ENCODE measurements around the gene SRRM3. TPM values are rescaled to one million over a fixed set of nuclear protein-coding genes. Genes with fewer than 3 reads are reported as not detected.
A peak's percentile ranks its signal among the peaks of the same experiment; 100 is the strongest.

The SRRM3 gene
- total RNA-seq, 1 donor from 2014 or later, result 3.4 TPM

DNA sequence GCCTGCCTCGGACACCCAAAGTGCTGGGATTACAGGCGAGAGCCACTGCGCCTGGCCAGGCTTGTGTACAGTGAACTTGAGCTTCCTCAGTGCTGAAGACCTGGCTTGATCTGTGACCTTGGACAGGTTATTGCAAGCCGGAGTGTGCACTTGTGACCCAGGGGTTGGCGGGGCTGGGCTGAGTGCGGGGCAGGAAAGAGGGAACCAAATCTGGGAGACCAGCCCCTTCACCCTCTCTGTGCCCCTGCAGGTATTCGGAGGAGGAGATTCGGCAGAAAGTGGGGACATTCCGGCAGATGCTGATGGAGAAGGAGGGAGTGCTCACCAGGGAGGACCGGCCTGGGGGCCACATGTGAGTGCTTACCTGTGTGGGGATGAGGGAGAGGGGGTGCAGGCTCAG, 46.2 kb downstream of the SRRM3 start:
- TF ChIP-seq, protein P1, sequence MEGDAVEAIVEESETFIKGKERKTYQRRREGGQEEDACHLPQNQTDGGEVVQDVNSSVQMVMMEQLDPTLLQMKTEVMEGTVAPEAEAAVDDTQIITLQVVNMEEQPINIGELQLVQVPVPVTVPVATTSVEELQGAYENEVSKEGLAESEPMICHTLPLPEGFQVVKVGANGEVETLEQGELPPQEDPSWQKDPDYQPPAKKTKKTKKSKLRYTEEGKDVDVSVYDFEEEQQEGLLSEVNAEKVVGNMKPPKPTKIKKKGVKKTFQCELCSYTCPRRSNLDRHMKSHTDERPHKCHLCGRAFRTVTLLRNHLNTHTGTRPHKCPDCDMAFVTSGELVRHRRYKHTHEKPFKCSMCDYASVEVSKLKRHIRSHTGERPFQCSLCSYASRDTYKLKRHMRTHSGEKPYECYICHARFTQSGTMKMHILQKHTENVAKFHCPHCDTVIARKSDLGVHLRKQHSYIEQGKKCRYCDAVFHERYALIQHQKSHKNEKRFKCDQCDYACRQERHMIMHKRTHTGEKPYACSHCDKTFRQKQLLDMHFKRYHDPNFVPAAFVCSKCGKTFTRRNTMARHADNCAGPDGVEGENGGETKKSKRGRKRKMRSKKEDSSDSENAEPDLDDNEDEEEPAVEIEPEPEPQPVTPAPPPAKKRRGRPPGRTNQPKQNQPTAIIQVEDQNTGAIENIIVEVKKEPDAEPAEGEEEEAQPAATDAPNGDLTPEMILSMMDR (IDR thresholded peaks at IDR 0.05), result no peak
- no peaks in the 10 kb centered on the region for H3K4me1 ChIP-seq
- no peak overlapping the region for H3K27ac ChIP-seq
- DNase-seq (ENCODE audit: low spot score in 2 of 2), result no peak
- H3K9me3 ChIP-seq, result no peaks in the 10 kb centered on the region
- no peak overlapping the region for H3K4me3 ChIP-seq
- no peaks in the 10 kb centered on the region for H3K27me3 ChIP-seq
- intact Hi-C loops (cut with DNase I), result no loop called here
- H3K36me3 ChIP-seq, result no peaks in the 10 kb centered on the region

DNA sequence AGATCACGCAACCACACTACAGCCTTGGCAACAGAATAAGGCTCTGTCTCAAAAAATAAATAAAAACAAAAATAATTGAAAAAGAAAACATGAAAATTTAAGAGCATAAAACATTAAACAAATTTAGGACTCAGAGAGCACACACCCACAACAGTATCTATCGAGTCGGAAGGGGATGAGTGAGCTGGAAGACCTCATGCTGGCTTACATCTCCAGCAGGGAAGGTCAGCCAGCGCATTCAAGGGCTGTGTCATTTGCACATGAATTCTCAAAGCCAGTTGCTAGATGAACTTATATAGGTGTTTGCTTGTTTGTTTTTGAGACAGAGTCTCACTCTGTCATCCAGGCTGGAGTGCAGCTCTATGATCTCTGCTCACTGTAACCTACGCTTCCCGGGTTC, 50.3 kb downstream of the SRRM3 start:
- H3K4me3 ChIP-seq, result no peak overlapping the region
- DNase-seq (ENCODE audit: low spot score in 2 of 2), result no peak
- H3K27ac ChIP-seq, result no peak overlapping the region
- H3K27me3 ChIP-seq, result no peaks in the 10 kb centered on the region
- no peaks in the 10 kb centered on the region for H3K9me3 ChIP-seq
- H3K4me1 ChIP-seq, result no peaks in the 10 kb centered on the region
- no peaks in the 10 kb centered on the region for H3K36me3 ChIP-seq
- intact Hi-C loops (cut with DNase I), result no loop called here
- TF ChIP-seq, protein P1 (IDR thresholded peaks at IDR 0.05), result no peak

DNA sequence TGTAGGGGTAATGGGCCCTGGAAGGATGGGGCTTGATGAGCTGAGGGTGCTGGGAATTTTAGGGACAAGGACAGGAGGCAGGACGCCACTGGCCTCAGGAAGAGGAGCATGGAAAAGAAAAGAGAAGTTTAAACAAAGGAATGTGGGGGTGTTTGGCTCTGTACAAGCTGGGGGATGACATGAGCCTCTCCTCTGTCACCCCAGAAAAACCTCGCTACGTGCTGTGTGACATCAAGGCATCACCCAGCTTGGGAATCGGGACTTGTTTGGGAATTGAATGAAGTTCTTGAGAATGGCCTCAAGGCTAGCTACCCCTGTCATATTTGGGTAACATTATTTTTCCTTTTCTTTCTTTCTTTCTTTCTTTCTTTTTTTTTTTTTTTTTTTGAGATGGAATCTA, 53.1 kb downstream of the SRRM3 start:
- no peaks in the 10 kb centered on the region for H3K36me3 ChIP-seq
- H3K4me3 ChIP-seq, result no peak overlapping the region
- DNase-seq (ENCODE audit: low spot score in 2 of 2), result no peak
- intact Hi-C loops (cut with DNase I), result no loop called here
- H3K27me3 ChIP-seq, result peaks cover 3% of the 10 kb centered on the region
- no peaks in the 10 kb centered on the region for H3K9me3 ChIP-seq
- H3K4me1 ChIP-seq, result peaks cover 0 to under 1% of the 10 kb centered on the region in 2 donors
- no peak overlapping the region for H3K27ac ChIP-seq
- TF ChIP-seq, protein P1 (IDR thresholded peaks at IDR 0.05), result no peak

DNA sequence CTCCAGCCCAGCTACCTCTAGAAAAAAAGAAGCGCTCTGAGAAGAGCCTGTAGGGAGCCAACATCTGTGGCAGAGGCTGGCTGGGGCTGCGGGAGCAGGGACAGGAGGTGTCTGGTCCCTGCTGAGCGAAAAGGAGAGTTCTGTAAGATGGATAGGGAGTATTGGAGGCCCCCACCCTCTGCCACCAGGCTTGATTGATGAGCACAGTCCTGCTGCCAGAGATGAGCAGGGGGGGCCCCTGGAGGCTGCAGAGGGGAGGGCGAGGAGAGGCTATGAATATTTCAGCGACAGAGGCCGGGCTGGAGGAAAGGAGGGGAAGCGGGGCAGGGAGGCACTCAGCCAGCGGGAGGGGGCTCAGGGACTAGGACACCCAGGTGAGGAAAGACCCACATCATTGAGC, 56.3 kb downstream of the SRRM3 start:
- DNase-seq (ENCODE audit: low spot score in 2 of 2), result no peak
- intact Hi-C loops (cut with DNase I), result no loop called here
- Histone ChIP-seq H3K9me3 (no peaks in the 10 kb centered on the region), H3K4me1 (peaks cover 3 to 5% of the 10 kb centered on the region in 2 donors), H3K4me3 (no peak overlapping the region), H3K36me3 (no peaks in the 10 kb centered on the region), H3K27me3 (peaks cover 5% of the 10 kb centered on the region), H3K27ac (no peak overlapping the region)
- TF ChIP-seq, protein P1 (IDR thresholded peaks at IDR 0.05), result no peak

DNA sequence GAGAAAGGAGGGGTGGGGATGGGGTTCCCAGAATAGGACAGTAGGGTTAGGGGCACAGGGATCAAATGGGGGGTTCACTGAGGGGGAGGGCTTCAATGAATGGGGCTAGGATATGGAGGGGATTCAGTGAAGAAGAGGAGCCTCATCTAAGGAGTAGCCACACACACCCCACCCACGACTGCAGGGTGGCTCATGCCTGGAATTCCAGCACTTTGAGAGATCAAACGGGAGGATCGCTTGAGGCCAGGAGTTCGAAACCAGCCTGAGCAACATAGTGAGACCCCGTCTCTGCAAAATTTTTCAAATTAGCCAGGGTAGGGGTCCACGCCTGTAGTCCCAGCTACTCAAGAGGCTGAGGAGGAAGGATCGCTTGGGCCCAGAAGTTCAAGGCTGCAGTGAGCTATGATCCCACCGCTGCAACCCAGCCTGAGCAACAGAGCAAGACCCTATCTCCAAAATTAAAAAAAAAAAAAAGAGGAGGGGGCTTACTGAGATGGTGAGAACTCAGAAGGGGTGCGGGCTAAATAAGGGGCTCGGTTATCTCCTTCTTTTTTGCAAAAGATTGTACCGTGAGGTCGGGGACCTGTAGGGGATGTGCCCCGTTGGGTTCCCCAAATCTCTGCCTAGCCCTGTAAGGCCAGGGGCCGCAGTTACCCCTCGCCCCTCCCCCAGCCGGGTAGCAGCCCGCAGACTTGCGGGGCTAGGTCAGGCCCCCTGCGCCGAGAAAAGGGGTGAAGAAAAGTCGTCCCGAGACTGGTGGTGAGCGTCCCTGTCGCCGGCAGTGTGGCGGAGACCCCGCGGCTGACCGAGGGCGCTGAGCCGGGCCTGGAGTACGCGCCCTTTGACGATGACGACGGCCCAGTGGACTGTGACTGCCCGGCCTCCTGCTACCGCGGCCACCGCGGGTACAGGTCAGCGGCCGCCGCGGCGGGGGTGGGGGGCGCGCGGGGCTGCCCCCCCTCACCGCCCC, 57.7 kb downstream of the SRRM3 start:
- intact Hi-C loops (cut with DNase I), result no loop called here
- H3K36me3 ChIP-seq, result no peaks in the 10 kb centered on the region
- no peak overlapping the region for H3K27ac ChIP-seq
- DNase-seq (ENCODE audit: low spot score in 2 of 2), result no peak
- H3K4me3 ChIP-seq, result peak overlapping the region; percentile 47
- TF ChIP-seq, protein P1 (IDR thresholded peaks at IDR 0.05), result no peak
- peaks cover 3 to 5% of the 10 kb centered on the region in 2 donors for H3K4me1 ChIP-seq
- H3K9me3 ChIP-seq, result no peaks in the 10 kb centered on the region
- H3K27me3 ChIP-seq, result peaks cover 5% of the 10 kb centered on the region
